Measurements from ENCODE around the gene BCKDHB.

Gene BCKDHB

GRCh38 chr6:80223743-80224212, 117.3 kb downstream of the BCKDHB start:
- POLR2A ChIA-PET (ENCODE audit: low non-redundant PET), result no interaction called here
- H3K27ac ChIP-seq, result no peak overlapping the region
- no peak for DNase-seq (ENCODE audit: low spot score)
- CTCF ChIA-PET, result no interaction called here
- TF ChIP-seq CTCF (conservative IDR thresholded peaks at IDR 0.05; ENCODE audit: low read depth), result no peak

GRCh38 chr6:80226151-80226550, 119.7 kb downstream of the BCKDHB start:
- ChIA-PET CTCF (interaction anchor here (0.7 kb wide), 1 partner anchor 362 kb away, joined by 3 read pairs; no protein-coding TSS in a partner anchor), POLR2A (ENCODE audit: low non-redundant PET) (no interaction called here)
- no peak overlapping the region for H3K27ac ChIP-seq
- no peak for DNase-seq (ENCODE audit: low spot score)
- no peak for TF ChIP-seq CTCF (conservative IDR thresholded peaks at IDR 0.05; ENCODE audit: low read depth)

GRCh38 chr6:80226699-80227098, 120.2 kb downstream of the BCKDHB start:
- POLR2A ChIA-PET (ENCODE audit: low non-redundant PET), result no interaction called here
- CTCF ChIA-PET, result interaction anchor here (0.7 kb wide), 1 partner anchor 363 kb away, joined by 3 read pairs; no protein-coding TSS in a partner anchor
- DNase-seq (ENCODE audit: low spot score), result no peak
- TF ChIP-seq CTCF (conservative IDR thresholded peaks at IDR 0.05; ENCODE audit: low read depth), result no peak
- H3K27ac ChIP-seq, result no peak overlapping the region

GRCh38 chr6:80227545-80228105, 121.2 kb downstream of the BCKDHB start:
- DNase-seq (ENCODE audit: low spot score), result no peak
- H3K27ac ChIP-seq, result no peak overlapping the region
- ChIA-PET POLR2A (ENCODE audit: low non-redundant PET) (no interaction called here), CTCF (no interaction called here)
- no peak for TF ChIP-seq CTCF (conservative IDR thresholded peaks at IDR 0.05; ENCODE audit: low read depth)

- no peak overlapping the region for H3K27ac ChIP-seq
- POLR2A ChIA-PET (ENCODE audit: low non-redundant PET), result no interaction called here
- no peak for DNase-seq (ENCODE audit: low spot score)
- CTCF ChIA-PET, result no interaction called here
- TF ChIP-seq CTCF (conservative IDR thresholded peaks at IDR 0.05; ENCODE audit: low read depth), result no peak
Observed at GRCh38 chr6:80233262-80233661, 126.8 kb downstream of the BCKDHB start.

GRCh38 chr6:80233958-80234357, 127.5 kb downstream of the BCKDHB start:
- ChIA-PET CTCF (no interaction called here), POLR2A (ENCODE audit: low non-redundant PET) (no interaction called here)
- no peak overlapping the region for H3K27ac ChIP-seq
- no peak for TF ChIP-seq CTCF (conservative IDR thresholded peaks at IDR 0.05; ENCODE audit: low read depth)
- no peak for DNase-seq (ENCODE audit: low spot score)
